Sigmoid colon (tissue), 4 donors: ENCODE data around the gene HOXA11.

Experiments used
- CTCF ChIP-seq, 4 experiments: fragments of 450-650 bp in 3 of 4; fragments of 200-600 bp in 1 of 4; IDR thresholded peaks; one replicate each; pipeline ENCODE4 v1.5.1; 2016 to 2019; ENCODE audit warnings: antibody characterized with exemption in 4 of 4, mild to moderate bottlenecking in 3 of 4, moderate library complexity in 2 of 4
- POLR2A ChIP-seq, 2 donors: fragments of 450-650 bp; IDR thresholded peaks; one replicate each; pipeline ENCODE4 v1.6.1; 2016; ENCODE audit warnings: antibody characterized with exemption in 2 of 2, mild to moderate bottlenecking in 2 of 2, moderate library complexity in 2 of 2
- POLR2AphosphoS5 ChIP-seq, 4 donors: sonication (generic); formaldehyde crosslinking; IDR thresholded peaks; one replicate each; pipeline ENCODE4 v1.6.1; 2017; ENCODE audit warnings: antibody characterized with exemption in 4 of 4

- no peak for TF ChIP-seq CTCF (IDR thresholded peaks at IDR 0.05)
- no peak for TF ChIP-seq POLR2A (IDR thresholded peaks at IDR 0.05)
- no peak for TF ChIP-seq POLR2AphosphoS5 (IDR thresholded peaks at IDR 0.05)
Measured at GRCh38 chr7:27162561-27163287, 22.3 kb downstream of the HOXA11 start.
